NCI-H524 treated with DMSO at 0.1 percent for 48 hours (cell line): Measurements from ENCODE around the gene PODN.

Source experiments
- DNase-seq: peaks from one replicate; lab custom pipeline; 2025; lab: John Stamatoyannopoulos, UW

PODN gene

GRCh38 chr1:53074313-53075154 lies 12.5 kb downstream of the PODN start:
- no peak for DNase-seq

GRCh38 chr1:53075206-53075605 lies 13.2 kb downstream of the PODN start:
- no peak for DNase-seq

- no peak for DNase-seq
Observed at GRCh38 chr1:53075761-53076163, 13.7 kb downstream of the PODN start.

GRCh38 chr1:53076165-53076564 lies 14.2 kb downstream of the PODN start:
- no peak for DNase-seq

- no peak for DNase-seq
Observed at GRCh38 chr1:53076721-53077598, 14.9 kb downstream of the PODN start.

GRCh38 chr1:53077599-53077965 lies 15.6 kb downstream of the PODN start:
- DNase-seq = no peak

- DNase-seq = no peak
Observed at GRCh38 chr1:53078333-53079101, 16.5 kb downstream of the PODN start.

- no peak for DNase-seq
Observed at GRCh38 chr1:53079251-53079650, 17.2 kb downstream of the PODN start.

- no peak for DNase-seq
Observed at GRCh38 chr1:53080041-53080440, 18.0 kb downstream of the PODN start.

- DNase-seq = no peak
Observed at GRCh38 chr1:53080769-53081168, 18.8 kb downstream of the PODN start.

- DNase-seq = no peak
Observed at GRCh38 chr1:53081384-53082066, 19.5 kb downstream of the PODN start.

- no peak for DNase-seq
Observed at GRCh38 chr1:53082826-53083455, 20.9 kb downstream of the PODN start.

- no peak for DNase-seq
Observed at GRCh38 chr1:53083636-53084588, 21.9 kb downstream of the PODN start.

GRCh38 chr1:53084589-53084971 lies 22.6 kb downstream of the PODN start:
- DNase-seq = no peak

GRCh38 chr1:53085405-53085804 lies 23.4 kb downstream of the PODN start:
- no peak for DNase-seq

- peak; percentile 33 for DNase-seq
Observed at GRCh38 chr1:53086491-53087070, 24.6 kb downstream of the PODN start.

- DNase-seq = no peak
Observed at GRCh38 chr1:53087332-53088285, 25.6 kb downstream of the PODN start.

- peak; percentile 76 for DNase-seq
Observed at GRCh38 chr1:53088616-53089300, 26.7 kb downstream of the PODN start.
